HK-2 (cell line): Measurements from ENCODE around the gene PM20D2.

Source experiments
- DNase-seq: peaks from one replicate; pipeline ENCODE4 v3.0.0-alpha.2; 2018; ENCODE audit not compliant: unreplicated experiment

The PM20D2 gene

GRCh38 chr6:89200706-89201215, 54.9 kb downstream of the PM20D2 start:
- DNase-seq: no peak

GRCh38 chr6:89204096-89204495, 58.2 kb downstream of the PM20D2 start:
- DNase-seq: no peak

GRCh38 chr6:89205819-89206218, 60.0 kb downstream of the PM20D2 start:
- no peak for DNase-seq

- DNase-seq: no peak
These were observed 62.7 kb downstream of the PM20D2 start for GRCh38 chr6:89208551-89208950.

- DNase-seq: no peak
These were observed 63.6 kb downstream of the PM20D2 start for GRCh38 chr6:89209457-89209856.

- DNase-seq: no peak
These were observed 66.6 kb downstream of the PM20D2 start for GRCh38 chr6:89212472-89212871.

GRCh38 chr6:89214197-89214596, 68.3 kb downstream of the PM20D2 start:
- no peak for DNase-seq
